HG02610 (cell line): ENCODE results near the gene CHCHD6.

Experiments
- ATAC-seq: cut with Tn5 transposase; IDR thresholded peaks from one replicate; pipeline ENCODE4 v1.9.1; 2021; ENCODE audit warnings: mild to moderate bottlenecking, moderate library complexity; ENCODE audit not compliant: unreplicated experiment

The CHCHD6 gene

DNA sequence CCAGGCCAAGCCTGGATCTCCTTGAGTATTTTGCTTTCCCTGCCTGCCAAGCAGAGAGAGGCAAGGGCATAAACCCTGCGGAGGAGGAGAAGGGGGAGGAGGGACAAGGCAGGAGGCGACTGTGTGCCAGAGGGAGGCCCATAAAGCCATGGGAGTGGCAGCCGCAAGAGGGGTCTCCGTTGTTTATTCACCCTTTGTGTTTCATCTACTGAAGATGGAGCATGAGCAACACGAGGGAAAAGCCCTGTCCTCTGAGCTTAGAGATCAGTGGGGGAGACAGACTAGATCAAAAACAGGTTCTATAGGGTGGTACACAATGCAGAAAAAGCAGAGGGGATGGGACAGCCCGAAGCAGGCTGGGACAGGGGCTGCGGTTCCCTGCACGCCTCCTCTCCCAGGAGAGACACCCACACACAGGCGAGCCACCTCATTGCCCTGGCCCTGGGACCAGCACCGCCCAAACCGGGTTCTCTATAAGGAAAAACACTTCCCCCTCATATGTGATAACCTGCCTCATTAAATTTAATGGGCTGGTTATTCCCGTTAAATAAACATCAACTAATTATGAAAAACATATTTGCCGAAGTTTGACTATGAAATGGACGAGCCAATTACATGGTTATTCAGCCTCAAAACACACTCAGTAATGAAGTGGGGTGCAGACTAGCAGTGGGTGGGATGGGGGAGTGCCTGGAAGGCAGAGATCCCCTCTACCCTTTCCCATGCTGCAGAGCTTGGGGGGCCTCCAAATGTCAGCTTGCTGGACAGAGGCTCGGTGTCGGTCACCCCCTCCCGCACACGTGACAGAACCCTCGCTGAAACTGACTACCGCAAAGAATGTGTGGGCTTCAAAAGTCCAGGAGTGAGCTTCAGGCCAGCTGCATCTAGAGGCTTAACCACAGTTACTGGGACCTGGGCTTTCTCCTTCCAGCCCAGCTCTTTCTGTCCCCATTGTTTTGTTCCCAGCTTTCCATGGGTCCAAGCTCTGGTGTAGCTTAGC, 264.7 kb downstream of the CHCHD6 start:
- no peak for ATAC-seq

GRCh38 chr3:126969586-126969985, 265.5 kb downstream of the CHCHD6 start:
- no peak for ATAC-seq

DNA sequence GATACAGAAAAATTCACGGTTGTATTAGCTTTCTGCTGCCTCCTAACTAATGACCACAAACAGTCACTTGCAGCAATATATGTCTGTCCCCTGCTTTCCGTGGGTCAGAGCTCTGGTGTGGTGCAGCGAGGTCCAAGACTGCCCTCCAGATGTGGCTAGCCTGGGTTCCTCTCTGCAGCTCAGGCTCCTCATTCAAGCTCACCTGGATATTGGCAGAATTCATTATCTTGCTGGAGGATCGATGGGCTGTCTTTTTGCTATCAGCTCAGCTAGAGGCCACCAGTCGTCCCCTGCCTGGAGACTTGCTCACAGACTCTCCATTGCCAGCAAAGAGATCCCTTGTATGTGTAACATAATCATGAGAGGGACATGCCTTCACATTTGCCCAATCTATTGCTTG, 266.1 kb downstream of the CHCHD6 start:
- no peak for ATAC-seq

GRCh38 chr3:126970921-126971320, 266.9 kb downstream of the CHCHD6 start:
- ATAC-seq: no peak

DNA sequence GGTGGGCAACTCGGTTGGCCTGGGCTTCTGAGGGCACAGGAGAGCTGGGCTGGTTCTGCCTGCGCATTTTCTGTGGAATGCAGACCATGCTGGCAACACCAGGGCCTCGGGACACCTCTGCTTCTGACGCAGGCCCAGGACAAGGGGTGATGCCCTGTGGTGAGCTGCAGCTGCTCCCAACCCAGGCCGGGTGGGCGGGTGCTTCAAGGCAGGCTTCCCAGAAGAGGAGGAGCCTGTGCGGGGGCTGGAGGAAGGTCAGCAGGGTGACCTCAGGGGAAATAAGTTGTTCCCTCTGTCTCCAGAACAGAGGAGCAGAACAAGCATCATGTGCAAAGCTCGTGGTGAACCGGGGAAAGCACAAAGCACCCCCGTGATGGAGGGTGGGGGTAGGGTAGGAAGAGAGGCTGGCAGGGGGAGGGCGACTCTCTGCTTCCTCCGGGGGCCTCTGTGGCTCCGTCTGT, 267.9 kb downstream of the CHCHD6 start:
- no peak for ATAC-seq

DNA sequence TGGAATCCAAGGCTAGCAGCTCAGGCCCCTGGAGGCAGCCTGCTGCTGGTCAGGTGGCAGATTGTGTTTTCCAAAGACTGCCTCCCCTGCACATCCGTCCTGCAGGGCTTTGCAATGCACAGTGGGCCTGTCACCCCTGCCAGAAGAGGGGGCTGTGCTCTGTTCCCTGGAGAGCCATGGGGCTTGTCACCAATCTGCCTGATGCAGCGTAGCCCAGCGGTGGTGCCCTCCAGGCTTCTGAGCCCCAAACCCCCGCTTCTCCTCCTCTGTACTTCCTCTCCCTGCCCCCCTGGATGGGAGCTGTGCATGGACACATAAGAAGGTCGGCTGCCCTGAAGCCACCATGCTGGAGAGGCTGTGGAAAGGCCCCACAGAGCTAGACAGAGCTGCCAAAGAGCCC, 268.8 kb downstream of the CHCHD6 start:
- ATAC-seq: no peak

DNA sequence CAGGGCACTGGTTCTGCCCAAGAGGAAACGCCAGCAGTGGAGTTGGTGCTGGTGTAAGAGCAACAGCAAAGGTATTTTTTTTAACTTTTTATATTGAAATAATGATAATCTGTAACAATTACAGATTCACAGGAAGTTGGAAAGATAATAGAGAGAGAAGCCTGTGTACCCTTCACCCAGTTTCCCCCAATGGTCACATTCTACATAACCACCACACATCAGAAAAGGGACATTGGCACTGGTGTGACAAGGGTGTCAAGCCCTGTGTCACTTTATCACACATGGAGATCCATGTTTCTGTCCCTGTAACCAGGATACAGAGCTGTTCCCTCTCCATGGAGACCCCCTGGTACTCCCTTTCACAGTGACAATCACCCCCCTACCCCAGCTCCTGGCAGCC, 269.8 kb downstream of the CHCHD6 start:
- no peak for ATAC-seq

DNA sequence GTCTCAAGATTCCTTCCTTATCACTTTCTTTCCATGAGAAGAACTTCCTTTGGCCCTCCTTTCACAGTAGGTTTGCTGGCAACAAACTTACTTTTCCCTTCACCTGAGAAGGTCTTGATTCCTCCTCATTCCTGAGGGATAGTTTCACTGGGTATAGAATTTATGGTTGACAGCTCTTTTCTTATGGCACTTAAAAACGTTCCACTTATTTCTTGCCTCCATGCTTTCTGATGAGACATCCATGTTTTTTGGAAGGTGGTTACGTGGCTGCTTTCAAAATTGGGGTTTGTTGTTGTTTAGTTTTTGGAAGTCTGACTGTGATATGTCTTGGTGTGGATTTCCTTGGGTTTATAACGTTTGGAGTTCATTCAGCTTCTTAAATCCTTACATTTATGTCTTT, 270.7 kb downstream of the CHCHD6 start:
- ATAC-seq: no peak

DNA sequence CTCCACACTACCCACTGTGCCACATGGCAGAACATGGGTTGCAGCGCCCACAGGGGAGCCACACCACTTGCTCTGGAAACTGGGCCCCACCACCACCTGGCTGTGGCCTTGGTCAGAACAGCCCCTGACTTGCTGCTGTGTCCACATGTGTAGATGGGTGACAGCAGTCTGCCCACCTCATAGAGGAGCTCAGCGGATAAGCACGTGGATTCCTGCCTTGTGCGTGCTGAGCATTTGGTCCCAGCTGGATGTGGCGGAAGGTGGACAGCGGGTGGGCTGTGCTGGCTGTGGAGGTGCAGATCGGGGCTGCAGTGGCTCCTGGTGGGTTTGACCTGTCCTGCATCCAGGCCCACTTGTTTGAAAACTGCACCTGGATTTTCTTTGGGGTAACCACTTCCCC, 272.9 kb downstream of the CHCHD6 start:
- ATAC-seq: no peak

GRCh38 chr3:126977821-126978220, 273.8 kb downstream of the CHCHD6 start:
- no peak for ATAC-seq

DNA sequence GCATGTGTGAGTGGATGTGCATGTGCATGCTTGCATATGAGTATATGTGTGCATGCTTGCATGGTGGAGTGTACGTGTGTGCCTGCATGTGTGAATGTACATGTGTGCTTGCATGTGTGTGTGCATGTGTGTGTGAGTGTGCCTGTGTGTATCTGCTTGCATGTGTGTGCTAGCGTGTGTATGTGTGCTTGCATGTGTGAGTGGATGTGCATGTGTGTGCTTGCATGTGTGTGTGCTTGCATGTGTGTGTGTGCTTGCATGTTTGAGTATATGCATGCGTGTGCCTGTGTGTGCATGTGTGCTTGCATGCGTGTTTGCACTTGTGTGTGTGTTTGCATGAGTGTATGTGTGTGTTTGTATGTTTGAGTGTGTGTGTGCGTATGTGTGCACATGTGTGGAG, 274.3 kb downstream of the CHCHD6 start:
- ATAC-seq: no peak

DNA sequence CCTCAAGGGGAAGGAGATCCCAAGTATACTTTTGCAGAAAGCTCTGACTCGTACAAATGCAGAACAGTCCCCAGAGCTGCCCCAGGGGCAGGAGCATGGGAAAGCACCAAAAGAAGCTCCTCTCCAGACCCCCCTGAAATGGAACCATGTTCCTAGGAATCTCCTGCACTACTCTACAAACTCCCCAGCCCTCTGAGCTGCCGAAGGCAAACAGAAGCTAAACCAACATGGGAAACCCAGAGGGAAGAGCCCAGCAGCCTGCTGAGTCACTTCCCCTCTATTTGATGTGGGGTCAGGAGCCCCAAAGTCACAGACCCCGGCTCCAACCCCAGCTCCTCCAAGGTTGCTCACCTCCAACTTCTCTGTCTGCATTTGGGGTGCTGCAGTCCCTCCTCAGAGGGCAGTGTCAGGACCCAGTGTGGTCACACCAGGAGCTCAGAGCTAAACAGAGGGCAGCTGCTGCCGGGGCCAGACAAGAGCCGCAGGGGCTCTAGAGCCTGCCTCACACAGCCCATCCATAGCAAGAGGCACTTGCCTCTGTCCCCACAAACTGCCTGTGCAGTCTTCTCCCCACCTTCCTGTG, 275.1 kb downstream of the CHCHD6 start:
- no peak for ATAC-seq

GRCh38 chr3:126980266-126980811, 276.3 kb downstream of the CHCHD6 start:
- no peak for ATAC-seq

DNA sequence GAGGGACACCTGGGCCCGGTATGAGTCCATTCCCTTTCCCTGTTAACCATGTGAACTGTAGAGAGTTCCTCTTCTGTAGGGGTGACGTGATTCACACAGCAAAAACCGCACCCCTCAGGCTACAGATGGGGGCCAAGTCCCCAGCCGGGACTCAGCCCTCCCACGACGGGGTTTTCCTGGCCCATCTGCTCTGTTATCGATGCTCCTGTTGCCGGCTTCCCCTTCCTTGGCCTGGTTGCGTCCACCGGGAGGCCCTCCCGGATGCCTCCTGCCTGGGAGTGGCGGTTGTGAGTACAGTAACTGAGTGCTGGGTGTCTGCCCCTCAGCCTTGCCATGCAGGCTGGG, 278.1 kb downstream of the CHCHD6 start:
- peak; percentile 49 for ATAC-seq

DNA sequence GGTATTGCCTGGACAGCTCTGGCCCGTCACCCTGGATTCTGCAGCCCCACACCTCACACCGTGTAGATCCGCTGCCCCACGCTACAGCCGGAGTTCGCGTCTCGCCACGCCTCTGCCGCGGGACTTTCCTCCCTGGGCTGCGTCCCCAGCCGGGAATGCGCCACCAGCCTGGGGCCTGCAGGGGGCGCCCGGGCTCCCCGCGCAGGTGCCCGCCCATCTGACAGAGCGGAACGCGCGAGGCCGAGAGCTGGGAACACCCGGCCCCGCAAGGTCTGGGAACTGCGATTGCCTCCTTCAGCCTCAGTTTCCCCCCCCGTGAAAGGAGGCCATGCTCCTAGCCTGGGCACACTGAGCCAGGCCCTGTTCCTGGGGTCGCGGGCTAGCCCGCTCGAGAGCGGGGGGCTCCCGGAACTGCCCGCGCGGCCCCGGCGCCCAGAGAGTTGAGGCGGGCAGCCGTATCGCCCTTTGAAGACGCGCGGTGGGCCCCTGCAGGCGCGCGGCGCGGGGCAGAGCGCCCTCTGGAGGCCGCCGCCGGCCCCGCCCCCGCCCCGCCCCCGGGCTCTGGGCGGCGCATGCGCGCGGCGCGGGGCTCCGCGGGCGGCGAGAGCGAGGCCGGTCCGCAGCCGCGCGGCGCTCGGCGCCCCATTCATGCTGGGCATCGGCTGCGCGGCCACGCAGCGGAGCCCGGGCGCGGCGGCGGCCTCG, 278.6 kb downstream of the CHCHD6 start, which contains the start of gene PLXNA1:
Gene PLXNA1, plus strand, starts transcription at position 645 of the 705 bp plus-strand sequence. CDS start 5,479 bp downstream, outside the sequence.
- ATAC-seq: peak; percentile 54

DNA sequence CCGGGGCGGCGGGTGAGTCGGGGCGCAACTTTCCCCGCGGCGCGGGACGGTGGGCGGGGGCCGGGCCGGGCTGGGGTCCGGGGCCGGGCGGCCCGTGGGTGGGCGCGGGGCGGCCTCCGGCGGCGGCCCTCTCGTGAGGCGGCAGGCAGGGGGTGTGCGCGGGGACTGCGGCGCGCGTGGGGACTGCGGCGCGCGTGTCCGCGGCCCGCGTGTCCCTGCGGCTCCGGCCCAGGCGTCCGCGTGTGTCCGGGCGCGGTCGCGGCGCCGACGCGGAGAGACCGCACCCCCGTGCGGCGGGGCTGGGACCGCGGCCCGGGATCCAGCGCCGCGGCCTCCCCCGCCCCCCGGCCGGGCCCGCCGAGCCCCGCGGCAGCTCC, 279.2 kb downstream of the CHCHD6 start:
- ATAC-seq: peak; percentile 4

DNA sequence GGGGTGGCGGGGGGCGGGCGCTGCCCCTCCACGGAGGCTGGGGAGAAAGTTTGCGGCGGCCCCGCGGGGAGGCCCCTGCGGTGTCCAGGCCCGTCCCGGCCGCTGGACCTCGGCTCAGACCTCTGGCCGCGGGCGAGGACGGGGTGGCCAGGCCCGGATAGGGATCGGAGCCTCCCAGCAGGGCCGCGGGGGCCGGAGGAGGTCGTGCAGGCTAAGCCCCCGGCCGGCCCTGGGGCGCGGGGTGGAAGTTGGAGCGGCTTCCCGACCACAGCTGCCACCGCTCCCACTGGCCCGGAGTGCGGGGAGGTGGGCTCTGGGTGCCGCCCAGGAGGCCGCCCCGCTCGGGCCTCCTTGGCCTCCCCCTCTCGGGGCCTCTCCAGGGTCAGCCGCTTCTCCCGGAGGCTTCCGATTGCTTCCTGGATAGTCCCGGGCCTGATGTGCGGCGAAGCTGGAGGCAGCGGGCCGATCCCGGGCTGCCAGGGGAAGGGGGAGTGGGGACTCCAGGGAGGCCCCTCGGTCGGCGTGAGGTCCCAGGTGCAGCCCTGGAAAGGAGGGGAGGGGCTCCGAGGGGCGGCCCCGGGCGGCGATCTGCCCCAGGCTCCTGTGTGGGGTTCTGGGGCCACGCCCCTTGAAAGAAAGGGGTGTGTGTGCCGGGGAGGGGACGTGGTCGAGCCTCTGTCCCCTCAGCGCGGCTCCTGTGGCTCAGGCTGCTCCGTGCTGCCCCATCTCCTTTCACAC, 279.8 kb downstream of the CHCHD6 start:
- ATAC-seq: no peak

DNA sequence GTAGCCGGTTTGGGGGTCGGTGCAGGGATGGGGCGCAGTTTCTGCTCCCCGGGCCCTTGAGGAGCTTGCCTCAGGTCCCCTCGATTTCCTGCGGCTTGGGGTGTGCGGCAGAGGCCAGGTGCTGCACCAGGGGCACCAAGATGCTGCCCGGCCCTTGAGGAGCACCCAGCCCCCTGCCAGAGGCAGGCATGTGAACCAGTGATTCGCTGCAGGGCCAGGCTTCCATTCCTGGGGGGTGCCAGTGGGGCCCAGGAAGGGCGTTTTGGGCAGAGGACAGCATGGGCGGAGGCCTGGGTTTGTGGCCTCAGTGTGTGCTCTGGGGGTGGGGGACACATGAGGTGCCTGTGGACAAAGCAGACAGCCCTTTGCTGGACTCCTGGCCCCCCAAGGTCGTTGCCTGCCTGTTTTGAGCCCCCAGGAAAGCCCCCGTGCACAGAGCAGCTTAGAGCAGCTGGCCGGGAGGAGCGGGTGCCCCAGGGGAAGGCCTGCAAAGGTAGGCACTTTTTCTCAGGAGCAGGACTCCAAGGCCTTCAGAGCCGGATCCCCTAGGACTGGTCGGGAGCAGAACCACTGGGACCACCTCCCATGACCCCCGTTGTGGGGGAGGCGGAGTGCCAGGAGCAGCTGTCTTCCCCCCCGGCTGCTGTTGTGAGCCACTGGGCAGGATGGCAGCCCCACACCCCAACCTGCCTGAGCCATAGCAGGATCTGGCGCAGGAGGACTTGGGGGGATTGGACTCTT, 280.5 kb downstream of the CHCHD6 start:
- no peak for ATAC-seq

- ATAC-seq: no peak
Measured at GRCh38 chr3:126985132-126985985, 281.3 kb downstream of the CHCHD6 start.
